HepG2 (cell line): ENCODE results near the gene POLRMT. TPM values are rescaled to one million over a fixed set of nuclear protein-coding genes. Genes with fewer than 3 reads are reported as not detected.

Experiments used
- ARNT ChIP-seq: fragments of 450-650 bp; IDR thresholded peaks from 2 replicates; pipeline ENCODE4 v1.6.1; 2017
- ATF1 ChIP-seq: IDR thresholded peaks from 2 replicates; pipeline ENCODE4 v1.6.1; 2016; ENCODE audit warnings: mild to moderate bottlenecking, control low read depth
- BRF2 ChIP-seq: sonication (generic); formaldehyde crosslinking; IDR thresholded peaks from 2 replicates; pipeline ENCODE4 v1.8.1; 2022; ENCODE audit warnings: mild to moderate bottlenecking, missing genetic modification reagents
- HNRNPK ChIP-seq: fragments of 200-400 bp; formaldehyde crosslinking; IDR thresholded peaks from 2 replicates; pipeline ENCODE4 v1.6.1; 2018; ENCODE audit warnings: low read length, low read depth, moderate library complexity, mild to moderate bottlenecking; ENCODE audit not compliant: poor library complexity, severe bottlenecking
- PREB ChIP-seq: sonication (generic); formaldehyde crosslinking; IDR thresholded peaks from 2 replicates; pipeline ENCODE4 v1.4.0; 2020; ENCODE audit warnings: missing genetic modification reagents
- RARG ChIP-seq: sonication (generic); formaldehyde crosslinking; IDR thresholded peaks from 2 replicates; pipeline ENCODE4 v1.4.0; 2020; ENCODE audit warnings: low read depth, mild to moderate bottlenecking, missing genetic modification reagents
- SMC3 ChIP-seq: IDR thresholded peaks from 2 replicates; pipeline ENCODE4 v1.6.1; 2011; ENCODE audit warnings: low read length, improper control_type of control experiment
- ZFY ChIP-seq: sonication (generic); formaldehyde crosslinking; IDR thresholded peaks from 2 replicates; pipeline ENCODE4 v1.4.0; 2020; ENCODE audit warnings: missing genetic modification reagents
- ZNF10 ChIP-seq: sonication (generic); formaldehyde crosslinking; IDR thresholded peaks from 2 replicates; pipeline ENCODE4 v1.4.0; 2020; ENCODE audit warnings: mild to moderate bottlenecking, low read depth, missing genetic modification reagents, borderline replicate concordance
- ZNF337 ChIP-seq: sonication (generic); formaldehyde crosslinking; IDR thresholded peaks from 2 replicates; pipeline ENCODE4 v1.5.1; 2020; ENCODE audit warnings: missing genetic modification reagents, low read depth, mild to moderate bottlenecking, borderline replicate concordance
- ZNF530 ChIP-seq: sonication (generic); formaldehyde crosslinking; IDR thresholded peaks from 2 replicates; pipeline ENCODE4 v1.5.0; 2020; ENCODE audit warnings: low read depth, mild to moderate bottlenecking, missing genetic modification reagents
- ZNF883 ChIP-seq: sonication (generic); formaldehyde crosslinking; IDR thresholded peaks from 2 replicates; pipeline ENCODE4 v1.5.1; 2020; ENCODE audit warnings: mild to moderate bottlenecking, missing genetic modification reagents; ENCODE audit errors: not compliant biosample characterization
- polyA plus RNA-seq, 8 experiments: library from polyadenylated mRNA; depleted of rRNA in 3 of 8; stranded (reverse) in 7 of 8; unstranded in 1 of 8; fragments of >200 nt; fragmentation: Illumina TruSeq in 4 of 8; extraction: Trizol in 4 of 8; gene quantifications; 2 replicates each; pipeline versions ENCODE4 v1.2.1 to v1.2.3, GENCODE V29; 2011 to 2016; ENCODE audit warnings: low read depth in 4 of 8, missing spikeins in 1 of 8, mixed read lengths in 1 of 8; ENCODE audit not compliant: insufficient read depth in 1 of 8
- total RNA-seq, 5 experiments: library from RNA; depleted of rRNA; stranded (reverse); fragments of >200 nt; fragmentation: Illumina TruSeq; extraction: Trizol; gene quantifications; 2 replicates each; pipeline ENCODE4 v1.2.3, GENCODE V29; 2016; ENCODE audit warnings: low read depth in 1 of 5
- TF ChIP-seq, protein P1 (sequence below): sonication (generic); formaldehyde crosslinking; IDR thresholded peaks from 2 replicates; pipeline ENCODE4 v1.4.0; 2020; ENCODE audit warnings: missing genetic modification reagents, borderline replicate concordance
- TF ChIP-seq, protein P2 (sequence below): IDR thresholded peaks from 2 replicates; pipeline ENCODE4 v1.6.1; 2016; ENCODE audit warnings: missing compliant biosample characterization, missing genetic modification reagents, borderline replicate concordance
- TF ChIP-seq, protein P3 (sequence below): sonication (generic); formaldehyde crosslinking; IDR thresholded peaks from 2 replicates; pipeline ENCODE4 v1.8.1; 2023; ENCODE audit warnings: missing genetic modification reagents, inconsistent platforms, borderline replicate concordance
- TF ChIP-seq, protein P4 (sequence below): sonication (generic); formaldehyde crosslinking; IDR thresholded peaks from 2 replicates; pipeline ENCODE4 v1.4.0; 2020; ENCODE audit warnings: missing genetic modification reagents, borderline replicate concordance

POLRMT gene
- total and polyA plus RNA-seq, 2 of the 13 experiments (the other 11 are each of a cell fraction or from before 2014, with no cell fraction given) = 78.0 to 101 TPM

DNA sequence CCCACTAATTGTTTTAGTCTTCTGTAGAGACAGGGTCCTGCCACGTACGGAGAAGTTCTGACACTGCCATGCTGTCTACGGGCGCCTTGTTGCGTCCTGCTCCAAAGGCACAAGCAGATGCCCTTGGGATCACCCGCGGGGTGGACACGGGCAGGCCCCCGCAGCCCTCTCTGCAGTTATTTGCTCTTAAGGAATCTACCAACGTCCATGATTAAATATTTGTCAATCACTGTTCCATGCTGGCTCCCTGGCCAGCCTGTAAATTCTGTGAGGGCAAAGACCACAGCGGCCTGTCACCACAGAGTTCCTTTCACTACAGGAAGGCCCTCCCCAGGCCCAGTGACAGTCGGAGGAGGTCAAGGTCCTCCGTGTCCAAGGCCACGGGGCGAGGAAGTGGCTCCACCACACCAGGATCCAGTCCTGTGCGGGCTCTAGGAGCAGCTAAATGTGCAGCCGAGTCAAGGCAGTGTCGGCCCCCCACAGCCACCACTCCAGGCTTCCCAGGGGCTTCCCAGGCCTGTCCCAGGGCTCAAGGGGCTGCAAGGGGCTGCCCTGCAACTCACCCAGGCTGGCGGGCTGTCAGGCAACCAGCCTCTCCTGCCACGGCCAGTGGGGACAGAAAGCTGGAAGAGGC, 27.6 kb upstream of the POLRMT start (continued):
- TF ChIP-seq, protein P1, sequence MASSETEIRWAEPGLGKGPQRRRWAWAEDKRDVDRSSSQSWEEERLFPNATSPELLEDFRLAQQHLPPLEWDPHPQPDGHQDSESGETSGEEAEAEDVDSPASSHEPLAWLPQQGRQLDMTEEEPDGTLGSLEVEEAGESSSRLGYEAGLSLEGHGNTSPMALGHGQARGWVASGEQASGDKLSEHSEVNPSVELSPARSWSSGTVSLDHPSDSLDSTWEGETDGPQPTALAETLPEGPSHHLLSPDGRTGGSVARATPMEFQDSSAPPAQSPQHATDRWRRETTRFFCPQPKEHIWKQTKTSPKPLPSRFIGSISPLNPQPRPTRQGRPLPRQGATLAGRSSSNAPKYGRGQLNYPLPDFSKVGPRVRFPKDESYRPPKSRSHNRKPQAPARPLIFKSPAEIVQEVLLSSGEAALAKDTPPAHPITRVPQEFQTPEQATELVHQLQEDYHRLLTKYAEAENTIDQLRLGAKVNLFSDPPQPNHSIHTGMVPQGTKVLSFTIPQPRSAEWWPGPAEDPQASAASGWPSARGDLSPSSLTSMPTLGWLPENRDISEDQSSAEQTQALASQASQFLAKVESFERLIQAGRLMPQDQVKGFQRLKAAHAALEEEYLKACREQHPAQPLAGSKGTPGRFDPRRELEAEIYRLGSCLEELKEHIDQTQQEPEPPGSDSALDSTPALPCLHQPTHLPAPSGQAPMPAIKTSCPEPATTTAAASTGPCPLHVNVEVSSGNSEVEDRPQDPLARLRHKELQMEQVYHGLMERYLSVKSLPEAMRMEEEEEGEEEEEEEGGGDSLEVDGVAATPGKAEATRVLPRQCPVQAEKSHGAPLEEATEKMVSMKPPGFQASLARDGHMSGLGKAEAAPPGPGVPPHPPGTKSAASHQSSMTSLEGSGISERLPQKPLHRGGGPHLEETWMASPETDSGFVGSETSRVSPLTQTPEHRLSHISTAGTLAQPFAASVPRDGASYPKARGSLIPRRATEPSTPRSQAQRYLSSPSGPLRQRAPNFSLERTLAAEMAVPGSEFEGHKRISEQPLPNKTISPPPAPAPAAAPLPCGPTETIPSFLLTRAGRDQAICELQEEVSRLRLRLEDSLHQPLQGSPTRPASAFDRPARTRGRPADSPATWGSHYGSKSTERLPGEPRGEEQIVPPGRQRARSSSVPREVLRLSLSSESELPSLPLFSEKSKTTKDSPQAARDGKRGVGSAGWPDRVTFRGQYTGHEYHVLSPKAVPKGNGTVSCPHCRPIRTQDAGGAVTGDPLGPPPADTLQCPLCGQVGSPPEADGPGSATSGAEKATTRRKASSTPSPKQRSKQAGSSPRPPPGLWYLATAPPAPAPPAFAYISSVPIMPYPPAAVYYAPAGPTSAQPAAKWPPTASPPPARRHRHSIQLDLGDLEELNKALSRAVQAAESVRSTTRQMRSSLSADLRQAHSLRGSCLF (CRISPR knock-in tag) = no peak
- TF ChIP-seq SMC3 = 0 out of 2 replicates have a peak, but pooled peaks have one; percentile 12
- TF ChIP-seq, protein P2, sequence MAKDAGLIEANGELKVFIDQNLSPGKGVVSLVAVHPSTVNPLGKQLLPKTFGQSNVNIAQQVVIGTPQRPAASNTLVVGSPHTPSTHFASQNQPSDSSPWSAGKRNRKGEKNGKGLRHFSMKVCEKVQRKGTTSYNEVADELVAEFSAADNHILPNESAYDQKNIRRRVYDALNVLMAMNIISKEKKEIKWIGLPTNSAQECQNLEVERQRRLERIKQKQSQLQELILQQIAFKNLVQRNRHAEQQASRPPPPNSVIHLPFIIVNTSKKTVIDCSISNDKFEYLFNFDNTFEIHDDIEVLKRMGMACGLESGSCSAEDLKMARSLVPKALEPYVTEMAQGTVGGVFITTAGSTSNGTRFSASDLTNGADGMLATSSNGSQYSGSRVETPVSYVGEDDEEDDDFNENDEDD (CRISPR knock-in tag) = peak; percentile 43; the same call in 1 of the 2 replicates
- TF ChIP-seq, protein P3, sequence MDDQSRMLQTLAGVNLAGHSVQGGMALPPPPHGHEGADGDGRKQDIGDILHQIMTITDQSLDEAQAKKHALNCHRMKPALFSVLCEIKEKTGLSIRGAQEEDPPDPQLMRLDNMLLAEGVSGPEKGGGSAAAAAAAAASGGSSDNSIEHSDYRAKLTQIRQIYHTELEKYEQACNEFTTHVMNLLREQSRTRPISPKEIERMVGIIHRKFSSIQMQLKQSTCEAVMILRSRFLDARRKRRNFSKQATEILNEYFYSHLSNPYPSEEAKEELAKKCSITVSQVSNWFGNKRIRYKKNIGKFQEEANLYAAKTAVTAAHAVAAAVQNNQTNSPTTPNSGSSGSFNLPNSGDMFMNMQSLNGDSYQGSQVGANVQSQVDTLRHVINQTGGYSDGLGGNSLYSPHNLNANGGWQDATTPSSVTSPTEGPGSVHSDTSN (CRISPR knock-in tag) = 0 out of 2 replicates have a peak, but pooled peaks have one; percentile 46
- TF ChIP-seq ZNF883 (CRISPR knock-in tag) = no peak
- TF ChIP-seq ZNF530 (CRISPR knock-in tag) = no peak
- no peak for TF ChIP-seq ARNT
- TF ChIP-seq ZFY (CRISPR knock-in tag) = peak; percentile 84
- peak; percentile 46; the same call in 1 of the 2 replicates for TF ChIP-seq BRF2 (CRISPR knock-in tag)
- TF ChIP-seq ZNF10 (CRISPR knock-in tag) = no peak
- 0 out of 2 replicates have a peak, but pooled peaks have one; percentile 58 for TF ChIP-seq ZNF337 (CRISPR knock-in tag)
- TF ChIP-seq, protein P4, sequence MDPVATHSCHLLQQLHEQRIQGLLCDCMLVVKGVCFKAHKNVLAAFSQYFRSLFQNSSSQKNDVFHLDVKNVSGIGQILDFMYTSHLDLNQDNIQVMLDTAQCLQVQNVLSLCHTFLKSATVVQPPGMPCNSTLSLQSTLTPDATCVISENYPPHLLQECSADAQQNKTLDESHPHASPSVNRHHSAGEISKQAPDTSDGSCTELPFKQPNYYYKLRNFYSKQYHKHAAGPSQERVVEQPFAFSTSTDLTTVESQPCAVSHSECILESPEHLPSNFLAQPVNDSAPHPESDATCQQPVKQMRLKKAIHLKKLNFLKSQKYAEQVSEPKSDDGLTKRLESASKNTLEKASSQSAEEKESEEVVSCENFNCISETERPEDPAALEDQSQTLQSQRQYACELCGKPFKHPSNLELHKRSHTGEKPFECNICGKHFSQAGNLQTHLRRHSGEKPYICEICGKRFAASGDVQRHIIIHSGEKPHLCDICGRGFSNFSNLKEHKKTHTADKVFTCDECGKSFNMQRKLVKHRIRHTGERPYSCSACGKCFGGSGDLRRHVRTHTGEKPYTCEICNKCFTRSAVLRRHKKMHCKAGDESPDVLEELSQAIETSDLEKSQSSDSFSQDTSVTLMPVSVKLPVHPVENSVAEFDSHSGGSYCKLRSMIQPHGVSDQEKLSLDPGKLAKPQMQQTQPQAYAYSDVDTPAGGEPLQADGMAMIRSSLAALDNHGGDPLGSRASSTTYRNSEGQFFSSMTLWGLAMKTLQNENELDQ = no peak
- no peak for TF ChIP-seq RARG (CRISPR knock-in tag)
- no peak for TF ChIP-seq ATF1 (CRISPR knock-in tag)
- TF ChIP-seq PREB (CRISPR knock-in tag) = no peak
- TF ChIP-seq HNRNPK = no peak
